GM20000 (cell line): ENCODE measurements around the gene GDNF.
"Not testable (repeated sequence)": the region's sequence is repeated elsewhere in the genome, so short reads cannot be mapped to it uniquely, and the experiment has no call there.

ENCODE experiments used
- DNase-seq: peaks from one replicate; pipeline ENCODE4 v3.0.0; 2012; ENCODE audit warnings: low spot score
- TF ChIP-seq, protein P1 (sequence below): IDR thresholded peaks from 2 replicates; pipeline ENCODE4 v1.5.1; 2012; ENCODE audit warnings: mild to moderate bottlenecking, control low read depth; ENCODE audit errors: extremely low read depth, missing control alignments

The GDNF gene

DNA sequence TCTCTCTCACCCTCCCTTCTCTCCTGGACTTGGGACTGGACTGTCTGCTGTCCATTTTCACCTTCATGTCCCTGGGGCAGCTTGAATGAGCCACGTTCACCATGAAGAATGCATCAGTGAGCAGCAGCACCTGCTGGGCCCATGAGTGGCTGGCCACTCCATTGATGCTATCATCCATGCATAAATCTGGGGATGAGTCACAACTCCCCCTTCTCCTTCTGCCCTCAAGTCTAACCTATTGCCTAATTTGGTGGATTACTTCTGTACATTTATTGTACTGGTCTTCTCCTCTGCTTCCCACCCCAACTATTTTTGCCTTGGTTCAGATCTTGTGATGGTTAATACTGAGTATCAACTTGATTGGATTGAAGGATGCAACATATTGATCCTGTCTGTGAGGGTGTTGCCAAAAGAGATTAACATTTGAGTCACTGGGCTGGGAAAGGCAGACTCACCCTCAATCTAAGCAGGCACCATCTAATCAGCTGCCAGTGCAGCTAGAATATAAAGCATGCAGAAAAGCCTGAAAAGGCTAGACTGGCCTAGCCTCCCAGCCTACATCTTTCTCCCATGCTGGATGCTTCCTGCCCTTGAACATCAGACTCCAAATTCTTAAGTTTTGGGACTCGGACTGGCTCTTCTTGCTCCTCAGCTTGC, 46.7 kb downstream of the GDNF start:
- TF ChIP-seq, protein P1, sequence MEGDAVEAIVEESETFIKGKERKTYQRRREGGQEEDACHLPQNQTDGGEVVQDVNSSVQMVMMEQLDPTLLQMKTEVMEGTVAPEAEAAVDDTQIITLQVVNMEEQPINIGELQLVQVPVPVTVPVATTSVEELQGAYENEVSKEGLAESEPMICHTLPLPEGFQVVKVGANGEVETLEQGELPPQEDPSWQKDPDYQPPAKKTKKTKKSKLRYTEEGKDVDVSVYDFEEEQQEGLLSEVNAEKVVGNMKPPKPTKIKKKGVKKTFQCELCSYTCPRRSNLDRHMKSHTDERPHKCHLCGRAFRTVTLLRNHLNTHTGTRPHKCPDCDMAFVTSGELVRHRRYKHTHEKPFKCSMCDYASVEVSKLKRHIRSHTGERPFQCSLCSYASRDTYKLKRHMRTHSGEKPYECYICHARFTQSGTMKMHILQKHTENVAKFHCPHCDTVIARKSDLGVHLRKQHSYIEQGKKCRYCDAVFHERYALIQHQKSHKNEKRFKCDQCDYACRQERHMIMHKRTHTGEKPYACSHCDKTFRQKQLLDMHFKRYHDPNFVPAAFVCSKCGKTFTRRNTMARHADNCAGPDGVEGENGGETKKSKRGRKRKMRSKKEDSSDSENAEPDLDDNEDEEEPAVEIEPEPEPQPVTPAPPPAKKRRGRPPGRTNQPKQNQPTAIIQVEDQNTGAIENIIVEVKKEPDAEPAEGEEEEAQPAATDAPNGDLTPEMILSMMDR: no peak

DNA sequence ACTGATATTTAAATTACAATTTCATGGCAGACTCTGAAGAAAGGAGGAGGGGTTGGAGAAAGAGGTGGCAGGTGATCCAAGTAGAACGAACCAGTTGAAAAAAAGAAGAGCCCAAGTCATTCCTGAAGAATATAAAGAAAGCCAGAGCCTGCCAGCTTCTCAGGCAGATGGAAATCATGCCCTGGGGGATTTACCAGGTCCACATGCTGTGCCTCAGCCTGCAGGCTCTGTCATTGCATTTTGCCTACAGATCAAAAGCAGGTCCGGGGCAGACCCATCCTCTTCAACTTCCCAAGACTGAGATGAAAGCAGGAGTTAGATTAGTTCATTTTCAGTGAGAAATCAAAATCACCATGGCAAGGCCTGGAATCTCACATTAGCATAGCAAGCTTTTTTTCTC, 48.5 kb downstream of the GDNF start:
- TF ChIP-seq, protein P1: no peak
- no peak for DNase-seq

More for the DNA sequence above, 46.7 kb downstream of the GDNF start:
- DNase-seq: no peak

DNA sequence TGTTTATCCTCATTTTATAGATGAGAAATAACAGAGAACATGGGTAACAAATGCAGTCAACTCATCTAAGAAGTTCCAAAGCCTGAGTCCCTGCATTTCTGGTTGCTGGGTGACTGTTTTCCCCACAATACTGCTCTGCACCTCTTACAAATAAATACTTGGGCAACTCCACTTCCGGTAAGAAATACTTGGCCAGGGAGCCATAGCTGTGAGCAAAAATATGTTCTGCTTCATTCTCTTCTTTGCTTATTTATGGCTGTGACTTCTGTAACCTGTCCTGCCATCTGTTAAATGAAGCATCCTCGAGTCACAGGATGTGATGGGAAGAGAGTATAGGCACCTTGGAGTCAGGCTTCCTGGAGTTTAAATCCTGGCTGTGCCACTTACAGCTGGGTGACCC, 49.9 kb downstream of the GDNF start:
- TF ChIP-seq, protein P1: no peak
- no peak for DNase-seq

DNA sequence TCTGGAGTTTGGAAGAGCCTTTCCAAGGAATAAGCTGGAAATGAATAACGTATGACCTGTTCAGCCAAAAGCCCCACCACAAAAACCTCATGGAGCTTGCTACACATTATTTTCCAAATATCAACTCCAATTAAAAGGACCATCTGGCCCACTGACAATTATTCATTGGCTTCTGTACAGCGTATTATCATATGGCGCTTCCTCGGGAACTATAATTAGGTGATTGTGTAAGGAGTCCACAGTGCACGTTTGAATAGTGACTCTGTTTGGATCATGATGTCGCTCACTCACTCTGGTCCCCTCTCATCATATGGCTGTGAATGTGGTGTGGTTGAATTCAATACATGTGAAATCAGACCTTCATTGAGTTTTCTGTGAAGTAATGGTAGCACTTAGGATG, 52.1 kb downstream of the GDNF start:
- TF ChIP-seq, protein P1: no peak
- DNase-seq: no peak

DNA sequence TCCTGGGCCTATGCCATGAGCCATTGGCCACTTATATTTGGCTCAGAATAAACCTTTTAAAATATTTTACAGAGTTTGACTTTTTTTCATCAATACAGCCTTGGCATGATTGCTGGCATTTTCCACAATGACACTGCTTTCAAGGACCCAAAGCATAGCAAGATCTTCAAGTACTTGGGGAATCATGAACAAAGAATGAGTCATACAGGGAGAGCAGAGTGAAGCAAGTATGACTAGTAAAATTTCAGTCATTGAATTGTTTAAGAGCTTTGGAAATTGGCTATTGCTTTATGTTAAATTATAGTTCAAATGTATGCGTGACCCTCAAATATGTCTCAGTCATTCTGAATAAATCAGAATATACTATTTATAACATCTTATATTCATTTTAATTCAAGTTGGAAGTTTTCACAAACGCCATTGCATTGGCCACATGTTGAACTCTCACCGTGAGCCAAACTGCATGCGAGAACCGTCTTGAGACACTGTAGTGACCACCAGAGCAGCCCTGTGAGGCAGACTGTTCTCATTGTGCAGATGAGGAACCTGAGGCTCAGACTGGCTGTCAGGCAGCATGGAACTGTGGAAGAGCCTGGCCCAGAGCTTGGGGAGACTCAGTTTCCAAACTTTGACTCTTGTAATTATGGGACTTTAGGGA, 52.9 kb downstream of the GDNF start:
- DNase-seq: no peak
- TF ChIP-seq, protein P1: no peak

DNA sequence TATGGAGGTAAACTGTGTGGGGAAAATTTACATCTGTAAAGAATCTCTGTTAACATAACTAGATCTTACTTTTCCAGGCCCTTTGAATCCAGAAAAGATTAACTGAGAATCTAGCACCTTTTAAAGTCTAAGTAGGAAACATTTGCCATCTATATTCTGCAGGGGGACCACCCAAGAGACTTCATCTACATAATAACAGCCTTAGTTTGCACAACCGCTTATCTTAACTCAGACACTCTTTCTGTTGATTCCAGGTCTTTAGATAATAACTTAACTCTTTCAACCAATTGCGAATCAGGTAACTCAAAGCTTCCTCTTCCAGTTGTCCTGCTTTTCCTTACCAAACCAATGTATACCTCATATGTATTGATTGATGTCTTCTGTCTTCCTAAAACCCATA, 53.4 kb downstream of the GDNF start:
- no peak for DNase-seq
- TF ChIP-seq, protein P1: no peak

DNA sequence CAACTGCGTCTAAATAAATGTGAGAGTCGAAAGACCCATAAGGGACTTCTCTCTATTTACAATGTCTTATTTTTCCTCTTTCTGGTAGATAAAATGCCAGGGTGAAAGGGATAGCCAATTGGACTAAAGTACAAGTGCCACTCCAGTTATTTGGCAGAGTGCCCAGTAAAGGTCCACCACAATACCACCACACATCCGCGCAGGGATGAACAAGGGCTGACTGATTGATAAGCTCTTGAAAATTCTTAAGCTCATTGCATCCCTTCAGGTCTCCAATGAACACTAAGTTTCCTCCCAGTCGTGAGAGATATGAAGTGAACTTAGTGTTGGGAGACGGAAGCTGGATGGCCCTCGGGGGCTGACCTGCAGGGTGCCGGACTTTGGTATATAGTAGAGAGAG, 58.4 kb downstream of the GDNF start:
- DNase-seq: not testable (repeated sequence)
